BLaER1 treated with 17β-estradiol and CSF1 and Interleukin-3, amounts not matched to agents 10 nM and 100 nM (cell line): Measurements from ENCODE around the gene DCHS1.

Experiments used
- H3K27ac ChIP-seq, 11 experiments: shearing (Covaris generic); formaldehyde crosslinking; 2 replicates each; pipeline ENCODE4 v1.8.1; 2022
- H3K27me3 ChIP-seq, 11 experiments: shearing (Covaris generic); formaldehyde crosslinking; 2 replicates each; pipeline ENCODE4 v1.8.1; 2022
- H3K36me3 ChIP-seq, 11 experiments: shearing (Covaris generic); formaldehyde crosslinking; 2 replicates each; pipeline ENCODE4 v1.8.1; 2022
- H3K4me1 ChIP-seq, 10 experiments: shearing (Covaris generic); formaldehyde crosslinking; 2 replicates each; pipeline ENCODE4 v1.8.1; 2022
- H3K4me2 ChIP-seq, 11 experiments: shearing (Covaris generic); formaldehyde crosslinking; 2 replicates each; pipeline ENCODE4 v1.8.1; 2022
- H3K4me3 ChIP-seq, 10 experiments: shearing (Covaris generic); formaldehyde crosslinking; 2 replicates each; pipeline ENCODE4 v1.8.1; 2022
- H3K9ac ChIP-seq, 11 experiments: shearing (Covaris generic); formaldehyde crosslinking; 2 replicates each; pipeline ENCODE4 v1.8.1; 2022
- H3K9me3 ChIP-seq, 11 experiments: shearing (Covaris generic); formaldehyde crosslinking; replicated peaks in 1 of 11; 2 replicates each; pipeline ENCODE4 v1.8.1; 2022
- H4K20me1 ChIP-seq, 11 experiments: shearing (Covaris generic); formaldehyde crosslinking; 2 replicates each; pipeline ENCODE4 v1.8.1; 2022
- Cebpa-rat ChIP-seq, 11 experiments: shearing (Covaris generic); IDR thresholded peaks; 2 replicates each; pipeline ENCODE4 v1.8.1; 2022

Gene DCHS1

GRCh38 chr11:6663794-6664469 is 8.3 kb upstream of the DCHS1 start:
- no peak for TF ChIP-seq Cebpa-rat (IDR thresholded peaks at IDR 0.05)
- Histone ChIP-seq H3K27ac (no peak overlapping the region), H3K4me3 (no peak overlapping the region), H3K9me3 (0 out of 22 replicates have a peak, but pooled peaks cover 0 to 5% (median 0%) of the 10 kb centered on the region in 11 experiments), H3K4me1 (peaks cover 0 to 10% (median 4%) of the 10 kb centered on the region in 10 experiments; a peak in 5 of 20 replicates), H3K4me2 (no peak overlapping the region), H3K27me3 (no peaks in the 10 kb centered on the region), H4K20me1 (no peaks in the 10 kb centered on the region), H3K9ac (no peak overlapping the region), H3K36me3 (no peaks in the 10 kb centered on the region)

- H3K36me3 ChIP-seq, result no peaks in the 10 kb centered on the region
- H3K4me2 ChIP-seq, result no peak overlapping the region
- peaks cover 3 to 20% (median 16%) of the 10 kb centered on the region in 11 experiments; a peak in 19 of 22 replicates for H3K27me3 ChIP-seq
- H3K9me3 ChIP-seq, result no peaks in the 10 kb centered on the region
- no peak overlapping the region for H3K4me3 ChIP-seq
- no peaks in the 10 kb centered on the region for H4K20me1 ChIP-seq
- TF ChIP-seq Cebpa-rat (IDR thresholded peaks at IDR 0.05), result no peak
- no peak overlapping the region for H3K9ac ChIP-seq
- peaks cover 0 to 9% (median 0%) of the 10 kb centered on the region in 10 experiments; a peak in 5 of 20 replicates for H3K4me1 ChIP-seq
- no peak overlapping the region for H3K27ac ChIP-seq
Observed at GRCh38 chr11:6660712-6661111, 5.1 kb upstream of the DCHS1 start.

DNA sequence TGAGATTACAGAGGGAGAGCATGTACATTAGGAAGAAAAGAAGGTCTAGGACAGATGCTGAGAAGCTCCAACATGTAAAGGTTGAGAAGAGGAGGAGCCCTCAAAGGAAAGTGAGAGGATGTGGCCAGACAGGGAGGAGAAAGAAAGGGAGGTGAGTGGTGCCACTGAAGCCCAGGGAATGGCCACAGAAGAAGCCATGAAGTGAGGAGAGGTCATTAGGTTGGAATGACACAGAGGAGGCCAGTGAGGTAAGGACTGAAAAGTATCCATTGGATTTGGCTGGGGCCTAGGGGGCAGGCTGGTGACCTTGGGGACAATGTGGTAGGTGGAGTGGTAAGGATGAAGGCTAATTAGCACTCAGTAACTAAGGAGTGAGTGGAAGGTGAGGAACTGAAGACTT is 3.0 kb upstream of the DCHS1 start:
- no peaks in the 10 kb centered on the region for H3K9me3 ChIP-seq
- H3K4me1 ChIP-seq, result peaks cover 11 to 24% (median 15%) of the 10 kb centered on the region in 10 experiments
- H3K27ac ChIP-seq, result no peak overlapping the region
- TF ChIP-seq Cebpa-rat (IDR thresholded peaks at IDR 0.05), result no peak
- no peak overlapping the region for H3K9ac ChIP-seq
- H3K27me3 ChIP-seq, result peaks cover 18 to 39% (median 35%) of the 10 kb centered on the region in 11 experiments
- H3K36me3 ChIP-seq, result no peaks in the 10 kb centered on the region
- no peak overlapping the region for H3K4me3 ChIP-seq
- no peaks in the 10 kb centered on the region for H4K20me1 ChIP-seq
- no peak overlapping the region for H3K4me2 ChIP-seq

DNA sequence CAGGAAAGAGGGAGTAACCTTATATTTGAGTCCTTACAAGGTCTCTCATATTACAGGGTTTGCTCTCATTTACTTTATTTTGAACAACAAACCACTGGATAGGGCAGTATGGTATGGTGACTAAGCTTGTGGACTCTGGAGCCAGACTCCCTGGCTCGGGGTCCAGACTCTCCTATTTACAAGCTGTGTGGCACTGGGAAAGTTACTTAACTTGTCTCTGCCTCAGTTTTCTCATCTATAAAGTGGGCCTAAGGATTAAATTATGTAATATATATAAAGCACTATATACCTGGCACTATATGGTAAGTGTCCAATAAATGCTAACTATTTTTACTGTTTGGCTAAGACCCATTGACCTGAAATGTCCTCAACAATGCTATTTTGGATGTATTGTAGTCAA is 1.7 kb upstream of the DCHS1 start:
- Histone ChIP-seq H3K27me3 (peaks cover 18 to 40% (median 35%) of the 10 kb centered on the region in 11 experiments), H3K4me2 (no peak overlapping the region)

DNA sequence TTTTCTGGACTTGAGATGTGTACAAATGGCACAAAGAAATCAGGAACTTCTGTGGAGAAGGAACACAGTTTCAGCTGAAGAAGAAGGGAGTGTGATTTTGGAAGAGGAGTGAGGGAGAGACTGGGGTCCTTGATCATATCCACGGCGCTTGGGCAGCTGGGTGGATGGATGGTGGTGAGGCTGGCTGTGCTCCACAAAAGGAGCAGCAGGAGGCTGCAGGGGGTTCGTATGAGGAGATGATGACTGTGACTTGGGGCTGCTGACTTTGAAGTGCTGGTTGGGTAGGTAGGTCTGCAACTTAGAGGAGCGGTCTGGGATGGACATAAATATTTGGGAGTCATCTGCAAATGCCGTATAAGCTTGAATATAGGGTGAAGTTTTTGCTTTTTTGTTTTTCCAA is 1.3 kb upstream of the DCHS1 start:
- Histone ChIP-seq H3K4me3 (no peak overlapping the region), H3K27ac (no peak overlapping the region)

More for the DNA sequence above, 1.7 kb upstream of the DCHS1 start:
- Histone ChIP-seq H4K20me1 (peaks cover 0 to 7% (median 0%) of the 10 kb centered on the region in 11 experiments; a peak in 3 of 22 replicates), H3K27ac (no peak overlapping the region), H3K9me3 (no peaks in the 10 kb centered on the region), H3K36me3 (no peaks in the 10 kb centered on the region), H3K9ac (no peak overlapping the region), H3K4me3 (no peak overlapping the region), H3K4me1 (peaks cover 15 to 37% (median 28%) of the 10 kb centered on the region in 10 experiments)
- TF ChIP-seq Cebpa-rat (IDR thresholded peaks at IDR 0.05), result no peak

GRCh38 chr11:6656584-6656915 is 941 bp upstream of the DCHS1 start:
- Histone ChIP-seq H4K20me1 (peaks cover 0 to 7% (median 0%) of the 10 kb centered on the region in 11 experiments; a peak in 3 of 22 replicates), H3K4me3 (peak overlapping the region in 2 of 10 experiments; percentile 70 to 72; a peak in 1 of 20 replicates), H3K4me1 (peaks cover 15 to 42% (median 32%) of the 10 kb centered on the region in 10 experiments), H3K9ac (no peak overlapping the region; a peak in 3 of 22 replicates), H3K4me2 (peak overlapping the region in 10 of 11 experiments; percentile 45 to 70 (median 62); a peak in 16 of 22 replicates), H3K36me3 (no peaks in the 10 kb centered on the region), H3K9me3 (no peaks in the 10 kb centered on the region), H3K27ac (no peak overlapping the region), H3K27me3 (peaks cover 18 to 40% (median 35%) of the 10 kb centered on the region in 11 experiments)
- no peak for TF ChIP-seq Cebpa-rat (IDR thresholded peaks at IDR 0.05)

More for the DNA sequence above, 1.3 kb upstream of the DCHS1 start:
- peak overlapping the region in 1 of 11 experiments; percentile 60; a peak in 2 of 22 replicates for H3K4me2 ChIP-seq
- peaks cover 0 to 7% (median 0%) of the 10 kb centered on the region in 11 experiments; a peak in 3 of 22 replicates for H4K20me1 ChIP-seq
- H3K27me3 ChIP-seq, result peaks cover 18 to 40% (median 35%) of the 10 kb centered on the region in 11 experiments
- no peaks in the 10 kb centered on the region for H3K9me3 ChIP-seq
- TF ChIP-seq Cebpa-rat (IDR thresholded peaks at IDR 0.05), result no peak
- no peak overlapping the region for H3K9ac ChIP-seq
- no peaks in the 10 kb centered on the region for H3K36me3 ChIP-seq
- peaks cover 15 to 41% (median 31%) of the 10 kb centered on the region in 10 experiments for H3K4me1 ChIP-seq

DNA sequence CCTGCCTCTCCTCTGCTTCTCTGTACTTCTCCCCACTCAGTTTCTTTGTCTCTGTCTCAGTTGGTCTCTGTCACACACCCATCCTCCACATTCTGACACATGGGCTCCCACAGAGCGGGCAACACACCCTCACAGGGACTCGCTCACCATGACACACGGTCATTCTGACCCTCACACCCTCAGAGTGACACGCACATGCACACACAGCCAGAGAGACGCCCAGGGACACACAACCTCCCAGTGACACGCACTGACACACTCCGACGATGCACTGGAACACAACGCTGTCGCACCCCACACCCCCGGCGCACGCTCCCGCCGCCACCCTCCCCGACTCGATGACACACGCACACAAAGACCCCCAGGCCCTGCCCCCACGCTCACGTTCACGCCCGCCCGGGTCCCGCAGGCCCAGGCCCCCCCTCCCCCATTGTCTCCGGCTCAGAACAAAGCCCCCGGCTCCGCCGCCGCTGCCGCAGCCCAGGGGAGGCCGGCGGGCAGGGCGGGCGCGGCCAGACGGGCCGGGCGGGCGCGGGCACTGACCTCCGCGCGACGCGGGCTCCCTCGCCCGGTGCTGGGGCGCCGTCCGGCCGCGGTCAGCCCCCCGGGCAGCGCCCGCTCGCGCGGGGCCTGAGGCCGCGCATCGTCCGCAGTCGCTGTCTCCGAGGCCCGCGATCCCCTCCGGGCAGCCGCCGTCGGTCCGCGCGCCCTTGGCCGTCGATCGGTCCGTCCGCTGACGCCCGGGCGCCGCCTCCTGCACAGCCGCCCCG is 404 bp downstream of the DCHS1 start:
- Histone ChIP-seq H3K9ac (peak overlapping the region; percentile 76 to 91 (median 84)), H3K4me2 (peak overlapping the region; percentile 64 to 85 (median 78)), H3K27ac (peak overlapping the region in 10 of 11 experiments; percentile 62 to 88 (median 84); a peak in 19 of 22 replicates)

DNA sequence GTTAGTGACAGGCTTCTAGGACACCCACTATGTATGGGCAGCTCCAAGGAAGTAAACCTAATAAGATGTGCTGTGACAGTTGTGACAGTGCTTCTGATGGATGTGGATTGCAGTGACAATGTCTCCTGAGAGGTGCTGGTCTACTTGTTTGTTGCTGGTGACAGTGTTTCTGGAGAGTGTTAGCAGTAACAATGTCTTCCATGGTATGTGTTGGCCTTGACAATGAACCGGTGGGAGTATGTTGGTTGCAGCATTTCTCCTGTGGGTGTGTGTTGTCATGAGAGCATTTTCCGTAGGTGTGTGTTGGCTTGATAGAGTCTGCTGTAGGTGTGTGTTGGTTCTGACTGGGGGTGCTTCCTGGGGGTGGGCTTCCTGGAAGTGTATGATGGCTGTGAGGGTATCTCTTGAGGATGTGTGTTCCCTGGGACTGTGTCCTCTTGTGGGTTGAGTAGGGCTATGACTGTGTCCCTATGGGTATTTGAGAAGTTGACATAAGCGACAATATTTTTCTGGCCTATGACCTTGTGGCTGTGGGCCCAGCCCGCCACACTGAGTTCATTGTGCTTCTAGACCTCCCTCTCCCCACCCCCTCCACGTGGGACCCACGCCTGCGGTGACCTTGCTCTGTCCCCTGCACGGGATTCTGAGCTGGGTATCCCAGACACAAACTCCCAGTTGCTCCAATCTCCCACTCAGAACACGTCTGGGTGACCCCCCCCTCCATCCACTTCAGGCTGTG is 1.2 kb downstream of the DCHS1 start:
- no peaks in the 10 kb centered on the region for H3K36me3 ChIP-seq
- H3K27ac ChIP-seq, result peak overlapping the region in 9 of 11 experiments; percentile 66 to 88 (median 84); a peak in 18 of 22 replicates
- H3K4me2 ChIP-seq, result peak overlapping the region; percentile 64 to 85 (median 78)
- TF ChIP-seq Cebpa-rat (IDR thresholded peaks at IDR 0.05), result no peak
- peak overlapping the region; percentile 55 to 78 (median 71); a peak in 19 of 20 replicates for H3K4me3 ChIP-seq
- no peaks in the 10 kb centered on the region for H3K9me3 ChIP-seq
- H3K4me1 ChIP-seq, result peaks cover 15 to 53% (median 35%) of the 10 kb centered on the region in 10 experiments
- H3K27me3 ChIP-seq, result peaks cover 18 to 40% (median 35%) of the 10 kb centered on the region in 11 experiments
- H4K20me1 ChIP-seq, result peaks cover 0 to 7% (median 0%) of the 10 kb centered on the region in 11 experiments; a peak in 3 of 22 replicates
- H3K9ac ChIP-seq, result peak overlapping the region; percentile 76 to 91 (median 84); a peak in 21 of 22 replicates

More for the DNA sequence above, 404 bp downstream of the DCHS1 start:
- Histone ChIP-seq H3K36me3 (no peaks in the 10 kb centered on the region), H3K4me3 (peak overlapping the region; percentile 55 to 78 (median 71)), H4K20me1 (peaks cover 0 to 7% (median 0%) of the 10 kb centered on the region in 11 experiments; a peak in 3 of 22 replicates), H3K9me3 (no peaks in the 10 kb centered on the region), H3K4me1 (peaks cover 15 to 49% (median 34%) of the 10 kb centered on the region in 10 experiments), H3K27me3 (peaks cover 18 to 40% (median 35%) of the 10 kb centered on the region in 11 experiments)
- TF ChIP-seq Cebpa-rat (IDR thresholded peaks at IDR 0.05), result no peak
